IMR-90 (cell line): ENCODE data around the gene GNA15. TPM values are rescaled to one million over a fixed set of nuclear protein-coding genes. Genes with fewer than 3 reads are reported as not detected.

Source experiments
- ATAC-seq: fragments of 200-7000 bp; cut with Tn5 transposase; 2 replicates; pipeline ENCODE4 v1.9.1; 2020; ENCODE audit warnings: low read depth, mild to moderate bottlenecking, moderate library complexity
- BruUV-seq: library from RNA; stranded (reverse); fragments of 400-500 nt; replicated peaks from 2 replicates; lab custom pipeline; 2021; lab: Mats Ljungman, UMichigan
- CTCF ChIA-PET: fragments of 300-600 bp; formaldehyde crosslinking; extraction: SDS; loops from one replicate; lab custom pipeline; 2021; ENCODE audit warnings: antibody characterized with exemption; lab: Yijun Ruan, JAX
- POLR2A ChIA-PET: fragments of 300-600 bp; sonication (Branson Sonifier 250); formaldehyde crosslinking; loops from one replicate; lab custom pipeline; 2022; ENCODE audit warnings: antibody characterized with exemption; ENCODE audit not compliant: unreplicated experiment; lab: Charles Lee
- DNase-seq: peaks from one replicate; pipeline ENCODE4 v3.0.0; 2013
- H2AFZ ChIP-seq: replicated peaks from 2 replicates; pipeline ENCODE3; 2013; ENCODE audit warnings: low read length, mild to moderate bottlenecking; ENCODE audit not compliant: poor library complexity
- H2AK5ac ChIP-seq: 2 replicates; pipeline ENCODE4 v1.6.1; 2013; ENCODE audit warnings: low read depth, low read length, inconsistent platforms
- H2AK9ac ChIP-seq: replicated peaks from 2 replicates; pipeline ENCODE3; 2013; ENCODE audit warnings: mild to moderate bottlenecking, low read depth, low read length, moderate library complexity; ENCODE audit not compliant: poor library complexity
- H2BK120ac ChIP-seq: 2 replicates; pipeline ENCODE4 v1.6.1; 2013; ENCODE audit warnings: low read depth, low read length, inconsistent platforms
- H2BK15ac ChIP-seq: 3 replicates; pipeline ENCODE4 v1.6.1; 2013; ENCODE audit warnings: low read depth, low read length, inconsistent platforms
- H2BK20ac ChIP-seq: 2 replicates; pipeline ENCODE4 v1.6.1; 2013; ENCODE audit warnings: low read depth, mild to moderate bottlenecking, inconsistent platforms, low read length, moderate library complexity
- H2BK5ac ChIP-seq: 2 replicates; pipeline ENCODE4 v1.6.1; 2013; ENCODE audit warnings: mild to moderate bottlenecking, low read depth, low read length, inconsistent platforms; ENCODE audit not compliant: poor library complexity, severe bottlenecking
- H3K14ac ChIP-seq: replicated peaks from 2 replicates; pipeline ENCODE4 v1.6.1; 2013; ENCODE audit warnings: low read depth, low read length, inconsistent platforms
- H3K18ac ChIP-seq: 2 replicates; pipeline ENCODE4 v1.6.1; 2013; ENCODE audit warnings: low read depth, low read length, control low read depth
- H3K23ac ChIP-seq: 2 replicates; pipeline ENCODE4 v1.6.1; 2013; ENCODE audit warnings: low read depth, low read length, inconsistent platforms
- H3K27ac ChIP-seq: 2 replicates; pipeline ENCODE4 v1.5.1; 2013; ENCODE audit warnings: mild to moderate bottlenecking, control low read depth, low read length; ENCODE audit not compliant: insufficient read depth
- H3K27me3 ChIP-seq: 2 replicates; pipeline ENCODE4 v1.6.1; 2013; ENCODE audit warnings: low read length; ENCODE audit not compliant: control insufficient read depth, insufficient read depth
- H3K36me3 ChIP-seq: 2 replicates; pipeline ENCODE4 v1.6.1; 2013; ENCODE audit warnings: low read length, mixed read lengths; ENCODE audit not compliant: control insufficient read depth, insufficient read depth
- H3K4ac ChIP-seq: 2 replicates; pipeline ENCODE4 v1.6.1; 2013; ENCODE audit warnings: low read depth, low read length, inconsistent platforms
- H3K4me1 ChIP-seq: 2 replicates; pipeline ENCODE4 v1.6.1; 2013; ENCODE audit warnings: low read length, mixed read lengths; ENCODE audit not compliant: control insufficient read depth, insufficient read depth
- H3K4me2 ChIP-seq: 2 replicates; pipeline ENCODE4 v1.6.1; 2013; ENCODE audit warnings: low read depth, mild to moderate bottlenecking, control low read depth, low read length, moderate library complexity
- H3K4me3 ChIP-seq: 2 replicates; pipeline ENCODE4 v1.5.1; 2013; ENCODE audit warnings: low read depth, mild to moderate bottlenecking, control low read depth, low read length, moderate library complexity; ENCODE audit not compliant: insufficient read depth
- H3K56ac ChIP-seq: 2 replicates; pipeline ENCODE4 v1.6.1; 2013; ENCODE audit warnings: low read length, inconsistent platforms; ENCODE audit not compliant: insufficient read depth; ENCODE audit errors: extremely low read depth
- H3K79me1 ChIP-seq, 2 experiments: 2 replicates each; pipeline ENCODE4 v1.6.1; 2013; ENCODE audit warnings: low read length in 2 of 2, inconsistent platforms in 1 of 2, low read depth in 1 of 2
- H3K9ac ChIP-seq: 2 replicates; pipeline ENCODE4 v1.6.1; 2013; ENCODE audit warnings: low read depth, low read length, control low read depth
- H3K9me1 ChIP-seq: 2 replicates; pipeline ENCODE4 v1.6.1; 2013; ENCODE audit warnings: low read length, inconsistent platforms; ENCODE audit not compliant: insufficient read depth
- H3K9me3 ChIP-seq: 2 replicates; pipeline ENCODE4 v1.6.1; 2013; ENCODE audit warnings: low read length; ENCODE audit not compliant: control insufficient read depth, insufficient read depth
- H4K20me1 ChIP-seq: 2 replicates; pipeline ENCODE4 v1.6.1; 2013; ENCODE audit warnings: low read length, inconsistent platforms; ENCODE audit not compliant: insufficient read depth
- H4K5ac ChIP-seq: 2 replicates; pipeline ENCODE4 v1.6.1; 2013; ENCODE audit warnings: mild to moderate bottlenecking, low read depth, low read length, control low read depth
- H4K8ac ChIP-seq, 2 experiments: 2 replicates each; pipeline ENCODE4 v1.6.1; 2013; ENCODE audit warnings: low read depth in 2 of 2, low read length in 2 of 2, control low read depth in 1 of 2, inconsistent platforms in 1 of 2
- H4K91ac ChIP-seq: 2 replicates; pipeline ENCODE4 v1.6.1; 2013; ENCODE audit warnings: low read depth, low read length, inconsistent platforms; ENCODE audit not compliant: insufficient read depth
- BHLHE40 ChIP-seq: fragments of 150-350 bp; IDR thresholded peaks from 2 replicates; pipeline ENCODE4 v1.6.1; 2016; ENCODE audit warnings: mild to moderate bottlenecking, low read depth, low read length
- CEBPB ChIP-seq: IDR thresholded peaks from 2 replicates; pipeline ENCODE4 v1.6.1; 2012; ENCODE audit warnings: low read depth, low read length, improper control_type of control experiment
- CHD1 ChIP-seq: IDR thresholded peaks from 2 replicates; pipeline ENCODE4 v1.6.1; 2012; ENCODE audit warnings: low read depth, low read length, improper control_type of control experiment
- MXI1 ChIP-seq: IDR thresholded peaks from 2 replicates; pipeline ENCODE4 v1.6.1; 2012; ENCODE audit warnings: low read depth, mild to moderate bottlenecking, low read length, moderate library complexity, borderline replicate concordance
- NFE2L2 ChIP-seq: fragments of 150-350 bp; IDR thresholded peaks from 2 replicates; pipeline ENCODE4 v1.6.1; 2016; ENCODE audit warnings: low read depth, mild to moderate bottlenecking, low read length
- RFX5 ChIP-seq: IDR thresholded peaks from 2 replicates; pipeline ENCODE4 v1.8.0; 2012; ENCODE audit warnings: low read depth, mild to moderate bottlenecking, low read length, moderate library complexity
- WGBS, 2 experiments: methylation state at CpG; one replicate each; pipeline versions ENCODE4 v1.1.5 to v1.1.7; 2013; ENCODE audit warnings: missing lambda C conversion rate in 2 of 2; ENCODE audit not compliant: insufficient read length in 1 of 2; ENCODE audit errors: extremely low coverage in 2 of 2; 5-methylcytosine and 5-hydroxymethylcytosine counted together
- dilution Hi-C: fragments of 300-500 bp; cut with HindIII; formaldehyde crosslinking; loops from one replicate; pipeline ENCODE4 v1.14.3; 2018; ENCODE audit warnings: low sequenced_read_pairs; ENCODE audit not compliant: unreplicated experiment
- in situ Hi-C: fragments of 300-500 bp; cut with MboI; formaldehyde crosslinking; loops from 3 replicates; pipeline ENCODE4 v1.14.3; 2019; ENCODE audit warnings: low sequenced_read_pairs, inconsistent platforms, mixed read lengths
- intact Hi-C: fragments of 100-400 bp; cut with micrococcal nuclease; formaldehyde crosslinking; loops from 2 replicates; pipeline ENCODE4 v1.10.0; 2022
- polyA plus RNA-seq, 3 experiments: library from polyadenylated mRNA; depleted of rRNA; stranded (reverse); fragments of >200 nt; gene quantifications; 2 replicates each; pipeline ENCODE4 v1.2.3, GENCODE V29; 2012; ENCODE audit warnings: low replicate concordance in 1 of 3
- total RNA-seq: library from RNA; depleted of rRNA; stranded (reverse); fragments of >200 nt; gene quantifications from 2 replicates; pipeline ENCODE4 v1.2.3, GENCODE V29; 2012
- TF ChIP-seq, protein P1 (sequence below): fragments of 150-350 bp; IDR thresholded peaks from 2 replicates; pipeline ENCODE4 v1.6.1; 2017; ENCODE audit warnings: mild to moderate bottlenecking, antibody characterized with exemption, low read length, low read depth

GNA15 gene
- total and polyA plus RNA-seq, 2 of the 4 experiments (the other 2 are of a cell fraction): 0.18 TPM; not detected in 1

- POLR2A ChIA-PET: no interaction called here
- no peak overlapping the region for H2AK9ac ChIP-seq
- peaks cover 5 to 63% of the 10 kb centered on the region in 2 experiments for H3K79me1 ChIP-seq
- intact Hi-C loops: no loop called here
- no peaks in the 10 kb centered on the region for H3K27me3 ChIP-seq
- no peak overlapping the region for H2BK120ac ChIP-seq
- H4K8ac ChIP-seq: no peak overlapping the region
- no peak overlapping the region for H3K4ac ChIP-seq
- H3K14ac ChIP-seq: no peak overlapping the region
- H4K20me1 ChIP-seq: peaks cover 33% of the 10 kb centered on the region
- no peak overlapping the region for H2BK20ac ChIP-seq
- H3K4me2 ChIP-seq: no peak overlapping the region
- ATAC-seq: no peak
- H3K36me3 ChIP-seq: peaks cover 32% of the 10 kb centered on the region
- H3K9ac ChIP-seq: no peak overlapping the region
- peaks cover 10% of the 10 kb centered on the region for H3K9me1 ChIP-seq
- H4K5ac ChIP-seq: no peak overlapping the region
- dilution Hi-C loops: no loop called here
- TF ChIP-seq CHD1 (no peak), NFE2L2 (no peak), BHLHE40 (no peak), MXI1 (no peak), RFX5 (no peak), CEBPB (no peak)
- TF ChIP-seq, protein P1, sequence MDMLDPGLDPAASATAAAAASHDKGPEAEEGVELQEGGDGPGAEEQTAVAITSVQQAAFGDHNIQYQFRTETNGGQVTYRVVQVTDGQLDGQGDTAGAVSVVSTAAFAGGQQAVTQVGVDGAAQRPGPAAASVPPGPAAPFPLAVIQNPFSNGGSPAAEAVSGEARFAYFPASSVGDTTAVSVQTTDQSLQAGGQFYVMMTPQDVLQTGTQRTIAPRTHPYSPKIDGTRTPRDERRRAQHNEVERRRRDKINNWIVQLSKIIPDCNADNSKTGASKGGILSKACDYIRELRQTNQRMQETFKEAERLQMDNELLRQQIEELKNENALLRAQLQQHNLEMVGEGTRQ: no peak
- in situ Hi-C loops: no loop called here
- H2BK15ac ChIP-seq: no peak overlapping the region
- no peak overlapping the region for H4K91ac ChIP-seq
- H3K27ac ChIP-seq: no peak overlapping the region
- H2BK5ac ChIP-seq: no peak overlapping the region
- H3K4me3 ChIP-seq: no peak overlapping the region
- CTCF ChIA-PET: no interaction called here
- H3K9me3 ChIP-seq: no peaks in the 10 kb centered on the region
- H3K18ac ChIP-seq: no peak overlapping the region
- no peak overlapping the region for H3K56ac ChIP-seq
- WGBS, 2 experiments: 95% methylated on average over 26 of the region's 29 CpGs; no CpG with 5 or more reads in 1 of the 2 experiments
- no peak for DNase-seq
- no peak overlapping the region for H3K23ac ChIP-seq
- H2AK5ac ChIP-seq: no peak overlapping the region
- no peak overlapping the region for H2AFZ ChIP-seq
- peaks cover 9% of the 10 kb centered on the region for H3K4me1 ChIP-seq
- no TSS peak for BruUV-seq
These were observed 21.0 kb upstream of the GNA15 start for GRCh38 chr19:3114811-3115210.
